ENCODE measurements around the gene GPR132.

The GPR132 gene

DNA sequence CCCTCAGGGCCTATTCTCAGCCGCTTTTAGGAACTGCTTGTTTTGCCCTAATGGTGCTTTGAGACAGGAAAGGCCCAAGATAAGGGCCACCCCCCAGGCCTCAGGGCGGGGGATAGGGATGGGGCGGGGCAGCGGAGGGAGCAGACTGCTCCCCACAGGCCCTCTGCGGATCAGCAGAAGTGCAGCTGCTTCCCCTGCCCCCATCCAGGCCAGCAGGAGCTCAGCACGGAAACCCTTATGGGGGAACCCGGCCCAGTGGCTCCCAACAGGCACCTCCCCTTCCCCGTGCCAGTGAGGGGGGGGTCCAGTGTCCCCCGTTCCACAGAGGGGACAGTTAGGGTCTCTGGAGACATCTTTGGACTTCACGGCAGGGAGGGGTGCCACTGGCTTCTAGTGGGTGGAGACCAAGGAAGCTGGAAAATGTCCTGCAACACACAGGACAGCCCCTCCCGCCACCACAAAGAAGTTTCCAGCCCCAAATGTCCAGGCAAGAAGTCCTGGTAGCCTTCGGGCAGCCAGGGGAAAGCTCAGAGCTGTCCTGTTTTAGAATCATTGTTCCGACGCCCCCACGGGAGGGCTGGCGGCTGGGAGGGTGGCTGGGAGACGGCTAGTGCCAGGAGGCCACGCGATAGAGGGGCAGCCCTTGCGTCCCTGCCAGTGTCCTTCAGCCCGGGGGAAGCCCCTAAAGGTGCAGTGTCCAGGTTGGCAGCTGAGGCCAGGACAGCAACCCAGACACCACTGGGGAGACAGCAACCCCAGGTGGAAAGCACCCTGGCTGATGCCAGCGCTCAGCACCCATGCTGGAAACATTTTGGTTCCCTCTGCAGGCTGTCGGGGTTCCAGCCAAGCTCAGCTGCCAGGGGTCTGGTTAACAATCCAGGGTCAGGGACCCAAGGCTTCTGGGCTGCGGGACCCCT lies 10.4 kb upstream of the GPR132 start:
- peak overlapping the region; percentile 9 for H3K4me2 ChIP-seq (ENCODE audit: low read length, poor library complexity, severe bottlenecking)
- H3K4me3 ChIP-seq (ENCODE audit: insufficient read depth in 1 of 2, low read depth in 1 of 2, low read length in 2 of 2): no peak overlapping the region
- H2AFZ ChIP-seq (ENCODE audit: low read depth, low read length): no peak overlapping the region
- peak; percentile 51 for DNase-seq
- H2BK15ac ChIP-seq (ENCODE audit: low read depth, poor library complexity, severe bottlenecking): peak overlapping the region; percentile 2
- H3K9me3 ChIP-seq (ENCODE audit: control insufficient read depth, low read length): no peaks in the 10 kb centered on the region
- H3K36me3 ChIP-seq (ENCODE audit: control insufficient read depth in 1 of 2, insufficient read depth in 2 of 2, low read depth in 1 of 2, low read length in 2 of 2): no peaks in the 10 kb centered on the region
- H2BK12ac ChIP-seq (ENCODE audit: low read length in 2 of 2): peak overlapping the region in 1 of 2 experiments; percentile 45
- H3K9ac ChIP-seq (ENCODE audit: low read length): peak overlapping the region; percentile 36
- H3K4ac ChIP-seq (ENCODE audit: low read depth in 1 of 2, low read length in 2 of 2): peak overlapping the region; percentile 22 to 82
- 44% methylated on average over 24 of the region's 24 CpGs for WGBS
- peak overlapping the region; percentile 81 for H4K8ac ChIP-seq (ENCODE audit: low read length)
- peak overlapping the region; percentile 73 to 92 for H3K18ac ChIP-seq (ENCODE audit: low read depth in 1 of 2, low read length in 2 of 2)
- H3K4me1 ChIP-seq (ENCODE audit: control insufficient read depth, insufficient read depth, low read depth, low read length): peaks cover 16% of the 10 kb centered on the region
- peak overlapping the region; percentile 71 for H2BK120ac ChIP-seq (ENCODE audit: low read depth, low read length)
- H3K27me3 ChIP-seq (ENCODE audit: control insufficient read depth in 1 of 2, insufficient read depth in 1 of 2, low read length in 2 of 2): peaks cover 4 to 55% of the 10 kb centered on the region in 2 experiments
- no peak overlapping the region for H3K27ac ChIP-seq (ENCODE audit: low read length, poor library complexity, severe bottlenecking)
- H3K79me1 ChIP-seq (replicated peaks; ENCODE audit: low read length, poor library complexity, severe bottlenecking): no peaks in the 10 kb centered on the region
- H4K91ac ChIP-seq (ENCODE audit: low read length): peak overlapping the region; percentile 77
- peak overlapping the region; percentile 30 for H2AK5ac ChIP-seq (ENCODE audit: low read length, severe bottlenecking)
- H3K14ac ChIP-seq (ENCODE audit: low read length in 2 of 2): peak overlapping the region in 1 of 2 experiments; percentile 61
- no peak overlapping the region for H3K23ac ChIP-seq (ENCODE audit: low read length in 2 of 2)
- no peak overlapping the region for H2BK5ac ChIP-seq (ENCODE audit: low read depth, low read length, poor library complexity, severe bottlenecking)

DNA sequence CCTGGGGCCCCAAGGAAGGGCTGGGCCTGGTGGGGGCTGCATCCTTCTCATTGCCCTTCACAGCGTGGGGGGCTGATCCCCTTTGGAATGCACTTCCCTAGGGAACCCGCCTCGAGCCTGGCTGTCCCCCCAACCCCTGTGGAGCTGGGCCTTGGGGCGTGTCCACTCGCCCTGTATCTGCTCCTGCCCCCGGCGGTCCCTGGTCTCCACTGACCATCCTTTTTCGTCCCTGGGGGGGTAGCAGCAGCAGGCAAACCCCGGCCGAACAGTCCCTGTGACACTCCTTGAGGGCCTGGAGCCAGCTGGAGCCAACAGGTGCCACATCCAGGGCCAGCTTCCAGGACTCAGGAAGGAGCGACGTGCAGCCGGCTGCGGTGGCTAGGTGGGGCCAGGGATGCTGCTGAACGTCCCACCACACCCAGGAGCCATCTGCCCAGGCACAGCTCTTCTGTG lies 9.4 kb upstream of the GPR132 start:
- H3K4ac ChIP-seq (ENCODE audit: low read depth in 1 of 2, low read length in 2 of 2): peak overlapping the region in 1 of 2 experiments; percentile 20
- H3K27me3 ChIP-seq (ENCODE audit: control insufficient read depth in 1 of 2, insufficient read depth in 1 of 2, low read length in 2 of 2): peaks cover 4 to 50% of the 10 kb centered on the region in 2 experiments
- no peak overlapping the region for H2BK15ac ChIP-seq (ENCODE audit: low read depth, poor library complexity, severe bottlenecking)
- no peak overlapping the region for H2AK5ac ChIP-seq (ENCODE audit: low read length, severe bottlenecking)
- no peak overlapping the region for H3K9ac ChIP-seq (ENCODE audit: low read length)
- H3K4me3 ChIP-seq (ENCODE audit: insufficient read depth in 1 of 2, low read depth in 1 of 2, low read length in 2 of 2): no peak overlapping the region
- peak overlapping the region; percentile 8 for H4K8ac ChIP-seq (ENCODE audit: low read length)
- no peak overlapping the region for H3K27ac ChIP-seq (ENCODE audit: low read length, poor library complexity, severe bottlenecking)
- no peaks in the 10 kb centered on the region for H3K36me3 ChIP-seq (ENCODE audit: control insufficient read depth in 1 of 2, insufficient read depth in 2 of 2, low read depth in 1 of 2, low read length in 2 of 2)
- H3K18ac ChIP-seq (ENCODE audit: low read depth in 1 of 2, low read length in 2 of 2): no peak overlapping the region
- no peak overlapping the region for H2BK120ac ChIP-seq (ENCODE audit: low read depth, low read length)
- no peak overlapping the region for H2BK12ac ChIP-seq (ENCODE audit: low read length in 2 of 2)
- H3K23ac ChIP-seq (ENCODE audit: low read length in 2 of 2): no peak overlapping the region
- H3K79me1 ChIP-seq (replicated peaks; ENCODE audit: low read length, poor library complexity, severe bottlenecking): no peaks in the 10 kb centered on the region
- no peak for DNase-seq
- peak overlapping the region; percentile 59 for H4K91ac ChIP-seq (ENCODE audit: low read length)
- no peak overlapping the region for H3K14ac ChIP-seq (ENCODE audit: low read length in 2 of 2)
- H3K9me3 ChIP-seq (ENCODE audit: control insufficient read depth, low read length): no peaks in the 10 kb centered on the region
- H3K4me1 ChIP-seq (ENCODE audit: control insufficient read depth, insufficient read depth, low read depth, low read length): peaks cover 22% of the 10 kb centered on the region
- 72% methylated on average over 15 of the region's 15 CpGs for WGBS
- no peak overlapping the region for H2BK5ac ChIP-seq (ENCODE audit: low read depth, low read length, poor library complexity, severe bottlenecking)
- H3K4me2 ChIP-seq (ENCODE audit: low read length, poor library complexity, severe bottlenecking): no peak overlapping the region
- H2AFZ ChIP-seq (ENCODE audit: low read depth, low read length): no peak overlapping the region

- Histone ChIP-seq H3K4me2 (ENCODE audit: low read length, poor library complexity, severe bottlenecking) (no peak overlapping the region), H3K9ac (ENCODE audit: low read length) (no peak overlapping the region), H3K18ac (ENCODE audit: low read depth in 1 of 2, low read length in 2 of 2) (no peak overlapping the region), H3K9me3 (ENCODE audit: control insufficient read depth, low read length) (no peaks in the 10 kb centered on the region), H3K23ac (ENCODE audit: low read length in 2 of 2) (no peak overlapping the region), H2AFZ (ENCODE audit: low read depth, low read length) (no peak overlapping the region), H3K4ac (ENCODE audit: low read depth in 1 of 2, low read length in 2 of 2) (no peak overlapping the region), H4K8ac (ENCODE audit: low read length) (no peak overlapping the region), H3K4me1 (ENCODE audit: control insufficient read depth, insufficient read depth, low read depth, low read length) (peaks cover 22% of the 10 kb centered on the region), H3K27ac (ENCODE audit: low read length, poor library complexity, severe bottlenecking) (no peak overlapping the region), H2BK15ac (ENCODE audit: low read depth, poor library complexity, severe bottlenecking) (no peak overlapping the region), H2BK120ac (ENCODE audit: low read depth, low read length) (no peak overlapping the region), H3K36me3 (ENCODE audit: control insufficient read depth in 1 of 2, insufficient read depth in 2 of 2, low read depth in 1 of 2, low read length in 2 of 2) (no peaks in the 10 kb centered on the region), H2BK12ac (ENCODE audit: low read length in 2 of 2) (no peak overlapping the region), H2AK5ac (ENCODE audit: low read length, severe bottlenecking) (no peak overlapping the region), H3K79me1 (replicated peaks; ENCODE audit: low read length, poor library complexity, severe bottlenecking) (no peaks in the 10 kb centered on the region), H2BK5ac (ENCODE audit: low read depth, low read length, poor library complexity, severe bottlenecking) (no peak overlapping the region), H4K91ac (ENCODE audit: low read length) (no peak overlapping the region), H3K4me3 (ENCODE audit: insufficient read depth in 1 of 2, low read depth in 1 of 2, low read length in 2 of 2) (no peak overlapping the region), H3K14ac (ENCODE audit: low read length in 2 of 2) (no peak overlapping the region), H3K27me3 (ENCODE audit: control insufficient read depth in 1 of 2, insufficient read depth in 1 of 2, low read length in 2 of 2) (peaks cover 4 to 50% of the 10 kb centered on the region in 2 experiments)
- 95% methylated on average over 18 of the region's 18 CpGs for WGBS
- DNase-seq: no peak
Observed at GRCh38 chr14:105073720-105074600, 8.7 kb upstream of the GPR132 start.
